IMR-90 (cell line): ENCODE data around the gene TRMT10B. TPM values are rescaled to one million over a fixed set of nuclear protein-coding genes. Genes with fewer than 3 reads are reported as not detected.

Experiments used
- ATAC-seq: fragments of 200-7000 bp; cut with Tn5 transposase; 2 replicates; pipeline ENCODE4 v1.9.1; 2020; ENCODE audit warnings: low read depth, mild to moderate bottlenecking, moderate library complexity
- BruUV-seq: library from RNA; stranded (reverse); fragments of 400-500 nt; replicated peaks from 2 replicates; lab custom pipeline; 2021; lab: Mats Ljungman, UMichigan
- CTCF ChIA-PET: fragments of 300-600 bp; formaldehyde crosslinking; extraction: SDS; loops from one replicate; lab custom pipeline; 2021; ENCODE audit warnings: antibody characterized with exemption; lab: Yijun Ruan, JAX
- POLR2A ChIA-PET: fragments of 300-600 bp; sonication (Branson Sonifier 250); formaldehyde crosslinking; loops from one replicate; lab custom pipeline; 2022; ENCODE audit warnings: antibody characterized with exemption; ENCODE audit not compliant: unreplicated experiment; lab: Charles Lee
- DNase-seq: peaks from one replicate; pipeline ENCODE4 v3.0.0; 2013
- H2AFZ ChIP-seq: replicated peaks from 2 replicates; pipeline ENCODE3; 2013; ENCODE audit warnings: low read length, mild to moderate bottlenecking; ENCODE audit not compliant: poor library complexity
- H2AK5ac ChIP-seq: 2 replicates; pipeline ENCODE4 v1.6.1; 2013; ENCODE audit warnings: low read depth, low read length, inconsistent platforms
- H2AK9ac ChIP-seq: replicated peaks from 2 replicates; pipeline ENCODE3; 2013; ENCODE audit warnings: mild to moderate bottlenecking, low read depth, low read length, moderate library complexity; ENCODE audit not compliant: poor library complexity
- H2BK120ac ChIP-seq: 2 replicates; pipeline ENCODE4 v1.6.1; 2013; ENCODE audit warnings: low read depth, low read length, inconsistent platforms
- H2BK15ac ChIP-seq: 3 replicates; pipeline ENCODE4 v1.6.1; 2013; ENCODE audit warnings: low read depth, low read length, inconsistent platforms
- H2BK20ac ChIP-seq: 2 replicates; pipeline ENCODE4 v1.6.1; 2013; ENCODE audit warnings: low read depth, mild to moderate bottlenecking, inconsistent platforms, low read length, moderate library complexity
- H2BK5ac ChIP-seq: 2 replicates; pipeline ENCODE4 v1.6.1; 2013; ENCODE audit warnings: mild to moderate bottlenecking, low read depth, low read length, inconsistent platforms; ENCODE audit not compliant: poor library complexity, severe bottlenecking
- H3K14ac ChIP-seq: replicated peaks from 2 replicates; pipeline ENCODE4 v1.6.1; 2013; ENCODE audit warnings: low read depth, low read length, inconsistent platforms
- H3K18ac ChIP-seq: 2 replicates; pipeline ENCODE4 v1.6.1; 2013; ENCODE audit warnings: low read depth, low read length, control low read depth
- H3K23ac ChIP-seq: 2 replicates; pipeline ENCODE4 v1.6.1; 2013; ENCODE audit warnings: low read depth, low read length, inconsistent platforms
- H3K27ac ChIP-seq: 2 replicates; pipeline ENCODE4 v1.5.1; 2013; ENCODE audit warnings: mild to moderate bottlenecking, control low read depth, low read length; ENCODE audit not compliant: insufficient read depth
- H3K27me3 ChIP-seq: 2 replicates; pipeline ENCODE4 v1.6.1; 2013; ENCODE audit warnings: low read length; ENCODE audit not compliant: control insufficient read depth, insufficient read depth
- H3K36me3 ChIP-seq: 2 replicates; pipeline ENCODE4 v1.6.1; 2013; ENCODE audit warnings: low read length, mixed read lengths; ENCODE audit not compliant: control insufficient read depth, insufficient read depth
- H3K4ac ChIP-seq: 2 replicates; pipeline ENCODE4 v1.6.1; 2013; ENCODE audit warnings: low read depth, low read length, inconsistent platforms
- H3K4me1 ChIP-seq: 2 replicates; pipeline ENCODE4 v1.6.1; 2013; ENCODE audit warnings: low read length, mixed read lengths; ENCODE audit not compliant: control insufficient read depth, insufficient read depth
- H3K4me2 ChIP-seq: 2 replicates; pipeline ENCODE4 v1.6.1; 2013; ENCODE audit warnings: low read depth, mild to moderate bottlenecking, control low read depth, low read length, moderate library complexity
- H3K4me3 ChIP-seq: 2 replicates; pipeline ENCODE4 v1.5.1; 2013; ENCODE audit warnings: low read depth, mild to moderate bottlenecking, control low read depth, low read length, moderate library complexity; ENCODE audit not compliant: insufficient read depth
- H3K56ac ChIP-seq: 2 replicates; pipeline ENCODE4 v1.6.1; 2013; ENCODE audit warnings: low read length, inconsistent platforms; ENCODE audit not compliant: insufficient read depth; ENCODE audit errors: extremely low read depth
- H3K79me1 ChIP-seq, 2 experiments: 2 replicates each; pipeline ENCODE4 v1.6.1; 2013; ENCODE audit warnings: low read length in 2 of 2, inconsistent platforms in 1 of 2, low read depth in 1 of 2
- H3K9ac ChIP-seq: 2 replicates; pipeline ENCODE4 v1.6.1; 2013; ENCODE audit warnings: low read depth, low read length, control low read depth
- H3K9me1 ChIP-seq: 2 replicates; pipeline ENCODE4 v1.6.1; 2013; ENCODE audit warnings: low read length, inconsistent platforms; ENCODE audit not compliant: insufficient read depth
- H3K9me3 ChIP-seq: 2 replicates; pipeline ENCODE4 v1.6.1; 2013; ENCODE audit warnings: low read length; ENCODE audit not compliant: control insufficient read depth, insufficient read depth
- H4K20me1 ChIP-seq: 2 replicates; pipeline ENCODE4 v1.6.1; 2013; ENCODE audit warnings: low read length, inconsistent platforms; ENCODE audit not compliant: insufficient read depth
- H4K5ac ChIP-seq: 2 replicates; pipeline ENCODE4 v1.6.1; 2013; ENCODE audit warnings: mild to moderate bottlenecking, low read depth, low read length, control low read depth
- H4K8ac ChIP-seq, 2 experiments: 2 replicates each; pipeline ENCODE4 v1.6.1; 2013; ENCODE audit warnings: low read depth in 2 of 2, low read length in 2 of 2, control low read depth in 1 of 2, inconsistent platforms in 1 of 2
- H4K91ac ChIP-seq: 2 replicates; pipeline ENCODE4 v1.6.1; 2013; ENCODE audit warnings: low read depth, low read length, inconsistent platforms; ENCODE audit not compliant: insufficient read depth
- BHLHE40 ChIP-seq: fragments of 150-350 bp; IDR thresholded peaks from 2 replicates; pipeline ENCODE4 v1.6.1; 2016; ENCODE audit warnings: mild to moderate bottlenecking, low read depth, low read length
- CEBPB ChIP-seq: IDR thresholded peaks from 2 replicates; pipeline ENCODE4 v1.6.1; 2012; ENCODE audit warnings: low read depth, low read length, improper control_type of control experiment
- CHD1 ChIP-seq: IDR thresholded peaks from 2 replicates; pipeline ENCODE4 v1.6.1; 2012; ENCODE audit warnings: low read depth, low read length, improper control_type of control experiment
- FOS ChIP-seq: fragments of 150-350 bp; IDR thresholded peaks from 2 replicates; pipeline ENCODE4 v1.6.1; 2016; ENCODE audit warnings: low read depth, low read length
- MAFK ChIP-seq: IDR thresholded peaks from 2 replicates; pipeline ENCODE4 v1.6.1; 2012; ENCODE audit warnings: low read depth, low read length, improper control_type of control experiment
- NFE2L2 ChIP-seq: fragments of 150-350 bp; IDR thresholded peaks from 2 replicates; pipeline ENCODE4 v1.6.1; 2016; ENCODE audit warnings: low read depth, mild to moderate bottlenecking, low read length
- POLR2A ChIP-seq: IDR thresholded peaks from 2 replicates; pipeline ENCODE4 v1.6.1; 2012; ENCODE audit warnings: mild to moderate bottlenecking, low read depth, low read length
- RAD21 ChIP-seq: IDR thresholded peaks from 2 replicates; pipeline ENCODE4 v1.6.1; 2012; ENCODE audit warnings: low read length, improper control_type of control experiment
- RFX5 ChIP-seq: IDR thresholded peaks from 2 replicates; pipeline ENCODE4 v1.8.0; 2012; ENCODE audit warnings: low read depth, mild to moderate bottlenecking, low read length, moderate library complexity
- SMC3 ChIP-seq: fragments of 150-350 bp; IDR thresholded peaks from 2 replicates; pipeline ENCODE4 v1.6.1; 2016; ENCODE audit warnings: low read depth, mild to moderate bottlenecking, antibody characterized with exemption, low read length, moderate library complexity
- WGBS, 2 experiments: methylation state at CpG; one replicate each; pipeline versions ENCODE4 v1.1.5 to v1.1.7; 2013; ENCODE audit warnings: missing lambda C conversion rate in 2 of 2; ENCODE audit not compliant: insufficient read length in 1 of 2; ENCODE audit errors: extremely low coverage in 2 of 2; 5-methylcytosine and 5-hydroxymethylcytosine counted together
- dilution Hi-C: fragments of 300-500 bp; cut with HindIII; formaldehyde crosslinking; loops from one replicate; pipeline ENCODE4 v1.14.3; 2018; ENCODE audit warnings: low sequenced_read_pairs; ENCODE audit not compliant: unreplicated experiment
- in situ Hi-C: fragments of 300-500 bp; cut with MboI; formaldehyde crosslinking; loops from 3 replicates; pipeline ENCODE4 v1.14.3; 2019; ENCODE audit warnings: low sequenced_read_pairs, inconsistent platforms, mixed read lengths
- intact Hi-C: fragments of 100-400 bp; cut with micrococcal nuclease; formaldehyde crosslinking; loops from 2 replicates; pipeline ENCODE4 v1.10.0; 2022
- polyA plus RNA-seq, 3 experiments: library from polyadenylated mRNA; depleted of rRNA; stranded (reverse); fragments of >200 nt; gene quantifications; 2 replicates each; pipeline ENCODE4 v1.2.3, GENCODE V29; 2012; ENCODE audit warnings: low replicate concordance in 1 of 3
- total RNA-seq: library from RNA; depleted of rRNA; stranded (reverse); fragments of >200 nt; gene quantifications from 2 replicates; pipeline ENCODE4 v1.2.3, GENCODE V29; 2012
- TF ChIP-seq, protein P1 (sequence below): fragments of 150-350 bp; IDR thresholded peaks from 2 replicates; pipeline ENCODE4 v1.6.1; 2017; ENCODE audit warnings: mild to moderate bottlenecking, antibody characterized with exemption, low read length, low read depth

TRMT10B gene
- total and polyA plus RNA-seq, 2 of the 4 experiments (the other 2 are of a cell fraction): 2.3 to 4.5 TPM

DNA sequence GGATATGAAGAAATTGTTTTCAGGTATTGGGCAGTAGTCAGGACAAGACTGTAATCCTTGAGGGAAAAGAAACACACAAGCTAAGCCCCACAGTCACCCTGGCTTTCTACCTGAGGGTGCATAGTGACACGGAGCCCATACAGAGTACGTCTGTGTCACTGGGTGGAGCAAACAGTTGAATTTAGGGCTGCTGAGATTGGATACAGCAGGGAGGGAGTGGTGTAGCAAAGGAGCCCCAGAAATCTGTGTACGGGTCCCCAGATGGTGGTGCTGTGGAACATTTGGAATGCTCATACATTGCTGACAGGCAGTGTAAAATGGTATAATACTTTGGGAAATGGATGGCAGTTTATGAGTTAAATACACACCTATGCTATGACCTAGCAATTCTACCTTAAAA is 5.1 kb downstream of the TRMT10B start:
- Histone ChIP-seq H3K27me3 (no peaks in the 10 kb centered on the region), H2AFZ (no peak overlapping the region), H3K4me2 (no peak overlapping the region), H4K8ac (no peak overlapping the region), H2AK9ac (no peak overlapping the region), H3K23ac (no peak overlapping the region), H3K4ac (no peak overlapping the region), H2AK5ac (no peak overlapping the region), H3K9ac (no peak overlapping the region), H3K56ac (no peak overlapping the region), H3K9me3 (no peaks in the 10 kb centered on the region), H4K91ac (no peak overlapping the region), H2BK5ac (no peak overlapping the region), H3K27ac (no peak overlapping the region), H3K4me3 (no peak overlapping the region), H3K36me3 (peaks cover 4% of the 10 kb centered on the region), H4K5ac (no peak overlapping the region), H3K4me1 (peaks cover 11% of the 10 kb centered on the region), H3K18ac (no peak overlapping the region), H3K79me1 (peaks cover 23 to 26% of the 10 kb centered on the region in 2 experiments), H2BK15ac (no peak overlapping the region), H3K14ac (no peak overlapping the region), H3K9me1 (peaks cover 8% of the 10 kb centered on the region), H4K20me1 (peaks cover 5% of the 10 kb centered on the region; the same call in 1 of the 2 replicates), H2BK20ac (no peak overlapping the region), H2BK120ac (no peak overlapping the region)
- ChIA-PET CTCF (no interaction called here), POLR2A (no interaction called here)
- in situ Hi-C loops (no loop called here), dilution Hi-C loops (no loop called here), intact Hi-C loops (no loop called here)
- WGBS, 2 experiments: 70% methylated on average over 2 of the region's 3 CpGs; no CpG with 5 or more reads in 1 of the 2 experiments
- BruUV-seq: no TSS peak
- ATAC-seq: no peak
- TF ChIP-seq RAD21: no peak
- TF ChIP-seq NFE2L2: no peak
- no peak for TF ChIP-seq CEBPB
- TF ChIP-seq FOS: no peak
- TF ChIP-seq SMC3: no peak
- TF ChIP-seq POLR2A: no peak
- TF ChIP-seq BHLHE40: no peak
- TF ChIP-seq RFX5: no peak
- TF ChIP-seq CHD1: no peak
- TF ChIP-seq MAFK: no peak
- TF ChIP-seq, protein P1, sequence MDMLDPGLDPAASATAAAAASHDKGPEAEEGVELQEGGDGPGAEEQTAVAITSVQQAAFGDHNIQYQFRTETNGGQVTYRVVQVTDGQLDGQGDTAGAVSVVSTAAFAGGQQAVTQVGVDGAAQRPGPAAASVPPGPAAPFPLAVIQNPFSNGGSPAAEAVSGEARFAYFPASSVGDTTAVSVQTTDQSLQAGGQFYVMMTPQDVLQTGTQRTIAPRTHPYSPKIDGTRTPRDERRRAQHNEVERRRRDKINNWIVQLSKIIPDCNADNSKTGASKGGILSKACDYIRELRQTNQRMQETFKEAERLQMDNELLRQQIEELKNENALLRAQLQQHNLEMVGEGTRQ: no peak
- DNase-seq: no peak
